Inferior parietal cortex (tissue), 1 donor: ENCODE data around the gene MAN2B2.

Experiments
- DNase-seq: peaks from one replicate; pipeline ENCODE4 v3.0.0-alpha.2; 2016; ENCODE audit errors: extremely low spot score

MAN2B2 gene

GRCh38 chr4:6574747-6575502 lies at the start of gene MAN2B2:
Gene MAN2B2, plus strand, starts transcription at chr4:6575189. Its CDS starts 22 bp downstream, at chr4:6575211.
- DNase-seq: peak; percentile 70

DNA sequence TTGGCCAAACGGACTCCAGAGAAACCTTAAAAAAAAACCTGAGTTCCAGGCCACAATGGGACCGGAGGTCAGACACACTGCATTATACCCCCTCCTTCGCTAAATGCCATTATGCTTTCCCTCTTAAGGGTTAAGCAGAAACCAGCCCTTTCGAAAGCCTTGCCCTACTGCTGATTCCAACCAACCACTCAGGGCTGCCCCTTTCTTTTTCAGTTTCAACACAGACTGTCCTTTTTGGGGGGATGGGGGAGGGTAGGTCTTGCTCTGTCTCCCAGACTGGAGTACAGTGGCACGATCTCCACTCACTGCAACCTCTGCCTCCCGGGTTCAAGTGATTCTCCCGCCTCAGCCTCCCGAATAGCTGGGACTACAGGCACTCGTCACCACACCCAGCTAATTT lies 49.5 kb upstream of the MAN2B2 start:
- no peak for DNase-seq

GRCh38 chr4:6526156-6526555 lies 48.8 kb upstream of the MAN2B2 start:
- DNase-seq: no peak

GRCh38 chr4:6526671-6527091 lies 48.3 kb upstream of the MAN2B2 start:
- DNase-seq: no peak

DNA sequence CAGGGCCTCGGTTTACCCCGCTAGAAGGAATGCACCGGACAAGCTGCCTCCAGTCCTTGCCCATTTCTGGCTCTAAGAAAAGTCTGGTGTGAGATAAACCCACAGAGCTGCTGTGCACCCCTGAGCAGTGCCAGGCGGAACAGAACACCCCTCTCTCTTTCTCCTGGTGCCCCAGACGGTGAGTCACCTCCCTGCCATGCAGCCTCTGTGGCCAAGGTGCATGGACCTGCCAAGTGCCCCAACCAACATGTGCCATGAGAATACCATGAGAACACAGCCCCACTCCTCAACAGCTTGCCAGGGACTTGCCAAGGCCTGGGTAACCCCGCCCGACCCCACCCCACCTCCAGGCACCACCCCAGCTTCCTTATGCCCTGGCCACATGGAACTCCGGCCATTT lies 47.7 kb upstream of the MAN2B2 start:
- DNase-seq: no peak

DNA sequence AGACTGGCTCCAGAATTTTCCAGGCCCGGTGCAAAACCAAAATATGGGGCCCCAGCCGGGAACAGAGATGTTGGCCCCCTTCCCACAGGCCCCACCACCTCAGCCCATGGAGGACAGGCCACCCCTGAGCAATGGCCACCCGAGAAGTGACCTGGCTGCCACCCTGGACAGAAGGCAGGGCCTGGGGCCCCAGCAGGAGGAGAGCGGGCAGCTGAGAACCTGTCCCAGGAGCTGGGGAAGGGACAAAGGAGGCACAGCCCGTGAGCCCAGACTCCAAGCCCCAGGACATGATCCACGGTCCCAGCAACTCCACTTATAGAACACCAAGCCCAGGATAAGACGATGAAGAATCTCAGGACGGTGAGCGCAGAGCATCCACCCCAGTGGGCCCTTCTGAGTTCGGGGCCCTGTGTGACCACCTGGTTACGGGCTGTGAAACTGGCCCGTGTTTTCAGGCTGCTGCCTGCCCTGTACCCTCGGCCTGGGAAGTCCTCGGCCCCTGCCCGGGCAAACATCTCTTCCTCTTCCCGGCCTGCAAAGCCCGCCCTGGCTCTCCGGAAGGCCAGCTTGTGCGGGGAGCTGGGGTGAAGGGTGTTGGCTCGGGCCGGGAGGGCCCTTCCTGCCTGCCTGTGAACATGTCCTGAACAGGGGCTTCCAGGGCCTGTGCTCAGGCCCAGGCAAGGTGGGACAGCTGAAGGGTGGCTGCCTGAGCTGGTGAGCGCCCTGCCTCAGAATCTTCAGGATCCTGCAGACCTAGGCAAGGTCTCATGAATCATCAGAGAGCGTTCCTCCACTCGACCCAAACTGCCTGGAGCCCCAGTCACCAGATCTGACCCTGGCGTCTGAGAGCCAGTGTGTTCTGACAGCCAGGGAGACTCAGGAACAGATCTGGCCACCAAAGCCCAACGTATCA lies 47.0 kb upstream of the MAN2B2 start:
- DNase-seq: no peak

DNA sequence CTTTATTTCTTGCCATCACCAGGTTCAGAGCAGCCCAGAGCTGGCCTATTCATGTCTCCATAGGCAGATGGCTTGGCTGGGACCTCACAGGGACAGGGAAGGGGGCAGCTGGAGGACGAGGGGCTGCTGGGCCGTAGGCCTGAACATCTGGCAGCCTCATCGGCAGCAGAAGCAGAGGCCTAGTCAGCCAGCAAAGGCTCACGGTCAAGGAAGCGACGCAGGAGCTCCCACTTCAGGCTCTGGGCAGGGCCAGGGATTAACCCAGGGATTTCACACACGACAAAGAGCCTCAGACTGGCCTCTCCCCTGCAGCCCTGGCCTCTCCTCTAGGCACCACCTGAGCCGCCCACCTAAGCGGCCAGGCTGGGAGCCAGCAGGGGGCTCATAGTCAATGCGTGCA lies 46.0 kb upstream of the MAN2B2 start:
- no peak for DNase-seq

DNA sequence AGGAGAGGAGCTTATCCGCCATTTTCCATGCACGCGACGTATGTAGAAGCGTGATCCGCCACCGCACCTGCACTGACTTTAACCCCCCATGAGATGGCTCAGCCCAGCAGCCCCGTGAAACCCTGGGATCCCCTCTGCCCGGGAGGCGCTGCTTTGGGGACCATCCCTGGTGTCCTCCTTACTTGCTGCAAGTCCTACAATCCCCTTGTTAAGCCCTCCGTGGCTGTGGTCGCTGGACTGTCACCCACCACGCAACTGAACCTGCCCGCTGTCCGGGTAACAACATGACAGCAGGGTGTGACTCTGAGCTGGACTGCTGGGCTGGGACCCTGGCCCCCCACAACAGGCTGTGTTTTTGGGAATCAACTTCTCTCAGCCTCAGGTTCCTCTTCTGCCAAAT lies 44.7 kb upstream of the MAN2B2 start:
- no peak for DNase-seq

- DNase-seq: no peak
These were observed 44.0 kb upstream of the MAN2B2 start for GRCh38 chr4:6530964-6531363.

- DNase-seq: no peak
These were observed 42.9 kb upstream of the MAN2B2 start for GRCh38 chr4:6532102-6532501.

DNA sequence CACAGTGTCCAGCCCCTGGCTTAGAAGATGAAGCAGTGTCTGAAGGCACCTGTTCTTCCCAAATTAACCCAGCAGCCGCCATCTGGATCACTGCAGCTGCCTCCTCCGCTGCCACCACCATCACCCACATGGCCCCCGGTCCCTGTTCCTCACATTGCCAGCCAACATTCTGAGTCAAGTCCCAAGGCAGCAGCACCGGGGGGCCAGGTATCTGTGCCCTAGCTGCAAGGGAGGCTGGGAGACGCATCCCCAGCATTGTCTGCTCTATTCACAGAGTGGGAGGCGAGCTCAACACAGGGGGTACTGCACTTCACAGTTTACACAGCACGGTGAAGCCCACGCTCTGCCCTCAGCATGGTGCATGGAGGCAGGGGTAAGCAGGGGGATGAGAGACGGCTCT lies 42.3 kb upstream of the MAN2B2 start:
- DNase-seq: no peak

DNA sequence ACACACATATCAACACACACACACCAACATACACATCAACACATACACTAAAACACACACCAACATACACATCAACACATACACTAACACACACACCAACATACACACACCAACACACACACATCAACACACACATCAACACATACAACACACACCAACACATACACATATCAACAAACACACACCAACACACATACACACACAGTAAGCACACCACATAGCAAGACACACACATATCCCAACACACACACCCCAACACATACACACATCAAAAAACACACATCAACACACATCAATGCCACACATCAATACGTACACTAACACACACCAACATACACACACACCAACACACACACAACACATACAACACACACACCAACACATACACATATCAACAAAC lies 40.9 kb upstream of the MAN2B2 start:
- DNase-seq: no peak

DNA sequence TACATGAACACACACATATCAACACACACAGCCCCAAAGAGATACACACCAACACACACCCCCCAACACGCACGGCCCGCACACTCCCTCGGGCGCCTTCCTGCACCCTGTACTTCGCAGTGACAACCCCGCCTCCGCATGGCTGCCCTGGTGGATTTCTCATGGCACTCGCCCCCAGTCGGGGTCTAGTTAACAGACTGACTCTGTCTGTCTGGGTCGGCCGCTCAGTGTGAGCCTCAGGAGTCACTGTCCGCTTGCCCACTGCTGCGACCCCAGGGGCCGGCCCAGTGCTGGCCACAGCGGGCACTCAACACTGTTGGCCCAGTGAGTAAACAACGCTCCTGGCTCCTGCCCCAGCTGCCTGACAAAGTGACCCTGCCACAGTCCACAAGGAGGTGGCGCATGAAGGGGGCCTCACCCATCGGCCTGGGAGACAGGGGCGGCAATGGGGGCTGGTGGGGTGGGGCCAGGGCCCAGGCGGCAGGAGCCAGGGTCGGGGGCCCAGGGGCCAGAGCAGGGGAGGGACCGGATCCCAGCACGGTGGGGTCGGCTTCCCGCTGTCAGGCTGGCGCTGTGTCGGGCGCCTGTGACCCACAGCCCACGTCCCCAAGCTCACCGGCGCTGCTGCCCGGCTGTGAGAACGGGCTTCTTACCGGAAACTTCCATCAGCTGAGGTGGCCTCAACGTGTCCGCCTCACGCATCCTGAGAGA lies 40.2 kb upstream of the MAN2B2 start:
- no peak for DNase-seq

DNA sequence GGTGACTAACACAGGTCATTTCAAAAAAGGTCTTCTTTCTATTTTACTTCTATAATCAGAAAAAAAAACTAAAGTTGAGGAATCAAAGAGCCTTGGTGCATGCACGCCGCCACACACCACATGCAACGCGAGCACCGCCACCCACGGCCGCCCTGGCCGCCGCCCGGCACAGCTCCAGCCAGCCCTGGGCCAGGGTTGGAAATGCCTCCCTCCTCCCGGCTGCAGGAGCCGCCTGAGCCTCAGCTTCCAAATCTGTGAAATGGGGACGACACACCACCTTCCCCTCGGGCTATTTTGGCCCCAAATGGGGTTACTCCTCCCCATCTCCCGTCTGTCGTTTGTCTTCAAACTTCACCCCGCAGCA lies 39.7 kb upstream of the MAN2B2 start:
- no peak for DNase-seq

DNA sequence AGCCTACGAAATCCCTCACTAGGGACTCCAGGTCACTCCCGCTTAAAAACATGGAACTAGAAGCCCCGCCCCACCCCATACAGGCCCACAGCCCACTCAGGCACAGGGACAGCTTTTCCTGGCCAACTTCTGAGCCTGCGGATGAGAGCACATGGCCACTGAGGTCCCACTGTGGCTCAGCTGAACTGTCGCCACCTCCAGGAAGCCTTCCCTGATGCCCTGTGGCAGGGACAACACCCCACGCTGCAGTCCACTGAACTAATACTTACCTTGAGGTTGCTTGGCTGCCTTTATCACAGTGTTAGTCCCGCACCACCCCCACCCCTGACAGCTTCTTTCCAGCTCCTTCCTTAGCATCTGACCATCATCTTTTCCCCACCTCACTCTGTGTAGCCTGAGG lies 39.3 kb upstream of the MAN2B2 start:
- no peak for DNase-seq

DNA sequence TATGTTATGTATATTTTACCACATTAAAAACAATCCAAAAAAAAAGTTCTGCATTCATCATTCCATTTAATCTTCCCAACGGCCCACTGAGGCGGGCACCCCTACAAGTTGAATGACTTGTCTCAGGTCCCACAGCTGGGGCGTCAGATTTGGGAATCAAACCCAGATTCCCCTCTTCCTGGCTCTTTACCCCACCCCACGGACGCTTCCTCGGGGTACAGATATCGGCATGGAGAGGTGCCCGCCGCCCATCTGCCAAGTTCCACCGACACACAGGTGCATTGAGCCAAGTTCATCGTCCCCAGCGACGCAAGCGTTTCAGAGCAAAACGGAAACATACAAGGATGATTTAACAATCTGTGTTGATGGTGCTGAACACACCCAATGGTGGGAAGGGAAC lies 36.9 kb upstream of the MAN2B2 start:
- no peak for DNase-seq

DNA sequence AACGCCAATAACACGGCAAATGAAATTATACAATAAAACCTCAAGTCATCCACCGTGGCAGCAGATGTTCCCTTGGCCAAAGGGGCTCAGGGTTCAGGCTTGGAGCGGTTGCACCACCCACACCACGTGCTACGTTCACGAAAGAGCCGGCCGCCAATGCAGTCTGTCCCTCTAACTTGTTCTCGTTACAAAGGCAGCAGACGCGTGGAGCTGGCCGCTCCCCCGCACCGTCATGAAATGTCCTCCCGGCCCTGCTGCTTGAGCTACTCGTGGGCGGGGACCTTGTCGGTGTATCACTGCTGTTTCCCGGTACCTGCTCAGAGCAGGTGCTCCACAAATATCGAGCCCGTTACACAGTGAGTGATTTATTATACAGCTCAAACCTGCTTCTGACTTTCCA lies 36.4 kb upstream of the MAN2B2 start:
- no peak for DNase-seq

DNA sequence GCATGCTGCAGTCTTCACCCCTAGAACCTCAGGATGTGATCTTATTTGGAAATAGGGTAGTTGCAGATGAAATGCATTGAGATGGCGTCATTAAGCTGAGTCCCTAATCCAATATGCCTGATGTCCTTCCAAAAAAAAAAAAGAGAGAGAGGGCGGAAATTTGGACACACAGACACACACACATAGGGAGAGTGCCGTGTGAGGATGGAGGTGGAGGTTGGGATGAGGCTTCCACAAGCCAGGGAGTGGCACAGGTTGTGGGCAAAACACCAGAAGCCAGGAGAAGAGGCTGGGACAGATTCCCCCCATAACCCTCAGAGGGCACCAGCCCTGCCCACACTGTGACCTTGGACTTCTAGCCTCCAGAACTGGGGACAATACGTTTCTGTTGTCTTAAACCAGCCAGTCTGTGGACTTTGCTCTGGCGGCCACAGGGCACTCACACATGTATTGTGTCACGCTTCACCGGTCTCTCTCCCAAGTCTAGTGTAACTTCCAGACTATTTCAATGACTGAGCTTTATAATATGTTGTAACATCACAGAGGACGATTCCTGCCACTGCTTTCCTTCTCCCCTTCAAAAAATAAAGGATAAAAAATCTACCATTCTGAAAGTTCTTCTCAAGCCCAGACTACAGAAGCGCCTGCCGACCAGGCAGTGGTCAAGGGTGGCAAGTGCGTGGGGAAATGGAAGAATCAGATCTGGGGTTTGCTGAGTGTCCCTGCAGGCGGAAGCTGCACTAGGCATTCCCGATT lies 35.8 kb upstream of the MAN2B2 start:
- DNase-seq: no peak

GRCh38 chr4:6540879-6541278 lies 34.1 kb upstream of the MAN2B2 start:
- no peak for DNase-seq

DNA sequence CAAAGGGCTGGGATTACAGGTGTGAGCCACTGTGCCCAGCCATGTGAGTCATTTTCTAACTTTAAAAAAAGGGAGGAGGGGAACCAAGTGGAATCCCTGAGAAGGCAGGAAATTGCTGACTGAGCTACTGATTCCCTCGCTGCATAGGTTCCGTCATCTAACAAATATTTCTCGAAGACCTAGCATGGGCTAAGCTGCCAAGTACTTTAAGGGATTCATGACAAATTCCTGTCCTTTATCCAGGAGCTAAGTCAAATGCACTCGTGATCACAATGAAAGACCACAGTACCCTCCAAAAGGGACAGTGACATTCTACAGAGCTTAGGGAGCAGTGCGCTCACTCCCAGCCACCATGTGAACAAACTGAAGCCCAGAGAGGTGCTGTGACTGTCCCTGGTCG lies 33.2 kb upstream of the MAN2B2 start:
- DNase-seq: no peak

GRCh38 chr4:6542951-6543350 lies 32.0 kb upstream of the MAN2B2 start:
- no peak for DNase-seq

DNA sequence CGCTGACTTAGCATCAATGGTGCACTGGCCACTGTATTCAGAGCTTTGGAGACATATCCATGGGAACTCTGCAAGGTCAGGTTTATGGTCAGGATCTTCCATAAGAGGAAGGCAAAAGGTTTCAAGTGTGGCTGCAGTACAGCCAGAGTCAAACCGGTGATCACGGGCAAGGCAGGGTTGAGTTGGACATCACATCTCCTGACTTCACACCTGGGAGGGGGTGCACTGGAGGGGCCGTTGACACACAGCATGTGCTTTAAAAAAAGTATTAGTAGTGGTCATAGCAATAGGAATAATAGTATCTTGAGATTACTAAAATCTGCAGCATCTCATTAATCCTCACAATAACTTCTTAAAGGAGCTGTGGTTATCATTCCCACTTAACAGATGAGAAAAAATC lies 28.9 kb upstream of the MAN2B2 start:
- no peak for DNase-seq
